Adrenal gland (tissue), 12 donors: ENCODE measurements around the gene CES4A. TPM values are rescaled to one million over a fixed set of nuclear protein-coding genes. Genes with fewer than 3 reads are reported as not detected.

ENCODE experiments used
- DNase-seq, 7 donors: peaks; one replicate each; pipeline ENCODE4 v3.0.0-alpha.2; 2019 to 2020
- H3K27ac ChIP-seq, 5 donors: fragments of 200-600 bp; sonication (generic) in 4 of 5; 1 replicate in 3 of 5; 2 replicates in 2 of 5; pipeline versions ENCODE4 v1.5.1 to v1.8.0; 2016 to 2020; ENCODE audit warnings: mild to moderate bottlenecking in 1 of 5
- H3K27me3 ChIP-seq: fragments of 200-600 bp; 2 replicates; pipeline ENCODE4 v1.8.0; 2021
- H3K36me3 ChIP-seq, 2 donors: fragments of 200-600 bp; replicated peaks in 1 of 2; 1 replicate in 1 of 2; 2 replicates in 1 of 2; pipeline versions ENCODE4 v1.5.1 to v1.8.0; 2018 to 2022
- H3K4me1 ChIP-seq, 2 donors: fragments of 200-600 bp; replicated peaks in 1 of 2; 1 replicate in 1 of 2; 2 replicates in 1 of 2; pipeline versions ENCODE4 v1.5.1 to v1.8.0; 2018 to 2021
- H3K4me3 ChIP-seq, 4 donors: fragments of 200-600 bp; sonication (generic) in 3 of 4; one replicate each; pipeline ENCODE4 v1.5.1; 2016 to 2018
- H3K9me3 ChIP-seq, 3 donors: fragments of 200-600 bp; sonication (generic) in 1 of 3; replicated peaks in 1 of 3; 1 replicate in 2 of 3; 2 replicates in 1 of 3; pipeline versions ENCODE4 v1.5.1 to v1.8.0; 2016 to 2021
- CTCF ChIP-seq, 6 experiments: fragments of 450-650 bp in 4 of 6; fragments of 200-600 bp in 2 of 6; sonication (generic) in 1 of 6; IDR thresholded peaks; 1 replicate in 5 of 6; 2 replicates in 1 of 6; pipeline versions ENCODE4 v1.5.1 to v1.8.0; 2016 to 2021; ENCODE audit warnings: antibody characterized with exemption in 6 of 6, mild to moderate bottlenecking in 2 of 6, moderate library complexity in 1 of 6
- POLR2A ChIP-seq, 2 donors: fragments of 450-650 bp; IDR thresholded peaks; one replicate each; pipeline ENCODE4 v1.6.1; 2017; ENCODE audit warnings: antibody characterized with exemption in 2 of 2, mild to moderate bottlenecking in 2 of 2, moderate library complexity in 1 of 2
- WGBS, 4 donors: extraction: QIAGEN DNeasy Blood & Tissue Kit in 2 of 4; methylation state at CpG; one replicate each; pipeline versions ENCODE4 v1.1.5 to v1.1.7; 2013 to 2017; 5-methylcytosine and 5-hydroxymethylcytosine counted together
- intact Hi-C, 2 donors: fragments of 100-400 bp; cut with DNase I; formaldehyde crosslinking; loops; one replicate each; pipeline versions ENCODE4 v1.14.1 to v1.15.0; 2022 to 2023
- polyA plus RNA-seq, 3 donors: library from polyadenylated mRNA; stranded (reverse); fragments of 200-250 nt in 2 of 3; fragments of 350-450 nt in 1 of 3; fragmentation: Illumina TruSeq in 1 of 3; extraction: RNeasy Lipid Tissue Mini Kit (QIAGEN cat#74804) in 1 of 3; gene quantifications; one replicate each; pipeline ENCODE4 v1.2.3, GENCODE V29; 2013 to 2014
- total RNA-seq, 9 donors: library from RNA; depleted of rRNA in 4 of 9; stranded (reverse); fragments of >200 nt in 4 of 9; fragments of 120-200 nt in 1 of 9; fragmentation: NEBNext Ultra II Directional in 1 of 9; extraction: Animal tissue kit (Norgen Biotek cat#: 25700) in 1 of 9; gene quantifications; one replicate each; pipeline versions ENCODE4 v1.1.0 to v1.2.4, GENCODE V29; 2013 to 2023
- donor health status: healthy with polysubstance abuse.
- donor health status: Bipolar disorder and iron deficiency.
- donor health status: DM: yes; HTN: yes; CAD: no.
- donor health status: DM: no; HTN: no; CAD: no.
- donor health status: DM: no; HTN: no; CAD: no.
- donor health status: DM: yes; HTN: yes; CAD: no.

CES4A gene
- total and polyA plus RNA-seq, 12 donors = 4.4 to 127 (median 15.9) TPM

- WGBS, 4 donors = 64 to 71% (median 71%) methylated on average over 3 to 6 of the region's 6 CpGs; no CpG with 5 or more reads in 1 of the 4 donors
- TF ChIP-seq CTCF (IDR thresholded peaks at IDR 0.05) (no peak), POLR2A (IDR thresholded peaks at IDR 0.05) (no peak)
- intact Hi-C loops = no loop called here
Observed at GRCh38 chr16:66964049-66964448, 24.3 kb upstream of the CES4A start.

GRCh38 chr16:66968847-66969246, 19.5 kb upstream of the CES4A start:
- 43 to 67% (median 53%) methylated on average over 1 to 5 of the region's 5 CpGs for WGBS, 4 donors
- intact Hi-C loops = no loop called here

More at GRCh38 chr16:66964049-66964448, 24.3 kb upstream of the CES4A start:
- no peaks in the 10 kb centered on the region for H3K27me3 ChIP-seq
- H3K9me3 ChIP-seq = no peaks in the 10 kb centered on the region
- no peak overlapping the region for H3K4me3 ChIP-seq
- no peak overlapping the region for H3K27ac ChIP-seq
- no peaks in the 10 kb centered on the region for H3K36me3 ChIP-seq
- no peak for DNase-seq
- H3K4me1 ChIP-seq = peaks cover 0 to 5% of the 10 kb centered on the region in 2 donors

GRCh38 chr16:66970775-66971720, 17.3 kb upstream of the CES4A start:
- TF ChIP-seq CTCF (IDR thresholded peaks at IDR 0.05) (no peak), POLR2A (IDR thresholded peaks at IDR 0.05) (no peak)
- WGBS, 4 donors = 76 to 86% (median 78%) methylated on average over 6 to 10 of the region's 10 CpGs
- Histone ChIP-seq H3K27ac (no peak overlapping the region), H3K4me3 (no peak overlapping the region), H3K36me3 (no peaks in the 10 kb centered on the region), H3K9me3 (no peaks in the 10 kb centered on the region), H3K27me3 (no peaks in the 10 kb centered on the region), H3K4me1 (peaks cover 0 to 5% of the 10 kb centered on the region in 2 donors)
- intact Hi-C loops = no loop called here
- DNase-seq = no peak

More at GRCh38 chr16:66968847-66969246, 19.5 kb upstream of the CES4A start:
- H3K4me3 ChIP-seq = no peak overlapping the region
- H3K4me1 ChIP-seq = peaks cover 0 to 5% of the 10 kb centered on the region in 2 donors
- TF ChIP-seq POLR2A (IDR thresholded peaks at IDR 0.05) (no peak), CTCF (IDR thresholded peaks at IDR 0.05) (no peak)
- DNase-seq = peak in 6 of 7 donors; percentile 74 to 86 (median 80)
- H3K36me3 ChIP-seq = no peaks in the 10 kb centered on the region
- H3K9me3 ChIP-seq = no peaks in the 10 kb centered on the region
- H3K27ac ChIP-seq = peak overlapping the region in 1 of 5 donors; percentile 22
- H3K27me3 ChIP-seq = no peaks in the 10 kb centered on the region

- intact Hi-C loops = no loop called here
- no peaks in the 10 kb centered on the region for H3K27me3 ChIP-seq
Observed at GRCh38 chr16:66972983-66973382, 15.4 kb upstream of the CES4A start.

More at GRCh38 chr16:66972983-66973382, 15.4 kb upstream of the CES4A start:
- DNase-seq = no peak
- H3K27ac ChIP-seq = no peak overlapping the region
- H3K9me3 ChIP-seq = no peaks in the 10 kb centered on the region
- TF ChIP-seq POLR2A (IDR thresholded peaks at IDR 0.05) (no peak), CTCF (IDR thresholded peaks at IDR 0.05) (no peak)
- no peaks in the 10 kb centered on the region for H3K36me3 ChIP-seq
- no peak overlapping the region for H3K4me3 ChIP-seq
- 81 to 89% (median 81%) methylated on average over 5 to 9 of the region's 9 CpGs for WGBS, 4 donors
- peaks cover 0 to 5% of the 10 kb centered on the region in 2 donors for H3K4me1 ChIP-seq
